ENCODE data around the gene CAMK2N1. TPM values are rescaled to one million over a fixed set of nuclear protein-coding genes. Genes with fewer than 3 reads are reported as not detected.

The CAMK2N1 gene
- total RNA-seq, 1 experiment from 2014 or later = 10.1 TPM

DNA sequence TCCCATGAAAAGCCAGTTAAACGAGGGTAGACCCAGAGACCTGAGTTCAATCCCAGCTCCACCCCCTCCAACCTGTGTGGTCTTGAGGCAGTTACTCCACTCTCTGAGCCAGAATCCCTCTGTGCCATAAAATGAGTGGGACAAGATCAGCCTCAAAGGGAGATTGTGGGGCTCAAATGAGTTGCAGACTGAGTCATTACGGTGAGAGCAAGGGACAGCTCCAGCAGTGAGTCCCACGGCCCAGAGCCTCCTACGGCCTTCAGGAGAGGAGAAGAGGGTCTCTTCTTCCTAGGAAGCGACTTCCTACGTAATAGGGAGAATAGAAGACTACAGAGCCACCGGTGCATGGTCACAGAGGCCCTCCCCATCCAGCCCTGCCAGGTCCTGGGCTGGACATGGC, 6.7 kb upstream of the CAMK2N1 start (continued):
- TF ChIP-seq, protein P1, sequence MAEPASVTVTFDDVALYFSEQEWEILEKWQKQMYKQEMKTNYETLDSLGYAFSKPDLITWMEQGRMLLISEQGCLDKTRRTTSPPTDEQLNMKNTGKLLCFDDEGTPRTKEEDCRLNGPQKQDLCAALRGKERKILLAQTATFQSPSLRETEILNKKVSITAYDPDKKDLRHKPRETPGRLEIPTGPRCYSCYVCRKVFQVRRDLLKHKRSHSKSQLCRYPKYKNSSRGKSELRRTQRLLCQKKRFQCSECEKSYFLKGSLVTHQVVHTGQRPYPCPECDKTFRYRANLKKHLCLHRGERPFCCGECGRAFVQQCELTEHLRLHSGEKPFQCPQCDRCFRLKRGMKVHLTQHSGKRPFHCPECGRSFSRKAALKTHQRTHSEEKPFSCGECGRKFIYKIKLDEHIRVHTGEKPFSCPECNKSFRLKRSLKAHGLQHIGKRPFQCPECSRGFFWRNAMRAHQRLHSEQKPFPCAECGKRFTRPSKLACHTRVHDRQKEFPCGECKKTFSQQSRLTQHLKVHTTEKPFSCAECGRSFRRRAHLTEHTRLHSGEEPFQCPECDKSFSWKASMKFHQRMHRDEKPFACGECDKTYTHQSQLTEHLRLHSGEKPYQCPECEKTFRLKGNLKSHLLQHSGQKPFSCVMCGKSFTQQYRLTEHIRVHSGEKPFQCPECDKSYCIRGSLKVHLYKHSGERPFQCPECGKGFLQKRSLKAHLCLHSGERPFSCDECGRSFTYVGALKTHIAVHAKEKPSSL (CRISPR knock-in tag; conservative IDR thresholded peaks at IDR 0.05) = no peak
- TF ChIP-seq ZNF138 (CRISPR knock-in tag; conservative IDR thresholded peaks at IDR 0.05) (no peak), CREM (CRISPR knock-in tag; IDR thresholded peaks at IDR 0.05) (no peak)

GRCh38 chr1:20491866-20492265, 5.9 kb upstream of the CAMK2N1 start:
- H3K4me1 Mint-ChIP-seq = peaks cover 24% of the 10 kb centered on the region
- peaks cover 43% of the 10 kb centered on the region for H3K27me3 Mint-ChIP-seq (ENCODE audit: low read depth)
- H3K9me3 Mint-ChIP-seq = no peaks in the 10 kb centered on the region
- DNase-seq (ENCODE audit: low spot score) = no peak
- TF ChIP-seq SP1 (CRISPR knock-in tag; conservative IDR thresholded peaks at IDR 0.05) = no peak
- TF ChIP-seq MXD4 (CRISPR knock-in tag; IDR thresholded peaks at IDR 0.05; ENCODE audit: borderline replicate concordance) = no peak
- TF ChIP-seq CDX4 (CRISPR knock-in tag; IDR thresholded peaks at IDR 0.05; ENCODE audit: borderline replicate concordance) = no peak
- no peak overlapping the region for H3K4me3 Mint-ChIP-seq
- no peaks in the 10 kb centered on the region for H3K36me3 Mint-ChIP-seq
- POLR2A ChIA-PET = no interaction called here
- no peak for ATAC-seq
- H3K27ac Mint-ChIP-seq = no peak overlapping the region
- CTCF ChIA-PET = interaction anchor here (1.0 to 4.4 kb wide), 6 partner anchors 7 to 279 kb away, joined by 3 to 42 read pairs (median 16); partner anchors contain the start of gene CAMK2N1

DNA sequence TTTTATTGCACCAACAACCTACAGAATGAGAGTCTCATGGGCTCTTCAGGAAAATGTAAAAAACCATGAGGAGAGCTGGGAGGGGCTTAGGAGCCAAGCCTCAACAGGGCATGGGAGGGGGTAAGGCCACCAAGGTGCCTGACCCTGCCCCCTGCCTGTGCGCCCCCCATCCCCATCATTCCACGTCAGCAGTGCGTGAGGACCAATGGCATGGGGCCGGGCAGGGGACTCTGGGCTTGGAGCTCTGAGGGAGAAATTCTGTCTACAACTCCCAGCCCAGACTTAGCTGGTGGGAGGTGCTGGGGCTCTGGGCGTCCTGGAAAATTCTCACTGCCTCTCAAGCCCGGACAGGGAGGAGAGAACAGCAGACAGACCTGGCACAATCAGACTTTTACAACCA, 5.2 kb upstream of the CAMK2N1 start:
- TF ChIP-seq ZNF317 (CRISPR knock-in tag; IDR thresholded peaks at IDR 0.05; ENCODE audit: borderline replicate concordance, low read depth) (no peak), ZNF423 (CRISPR knock-in tag; IDR thresholded peaks at IDR 0.05) (no peak), ZNF232 (CRISPR knock-in tag; IDR thresholded peaks at IDR 0.05) (no peak), FOXJ3 (CRISPR knock-in tag; IDR thresholded peaks at IDR 0.05; ENCODE audit: borderline replicate concordance) (no peak), ZNF512 (CRISPR knock-in tag; IDR thresholded peaks at IDR 0.05; ENCODE audit: borderline replicate concordance) (no peak), TP53 (CRISPR knock-in tag; IDR thresholded peaks at IDR 0.05) (no peak), MXD4 (CRISPR knock-in tag; IDR thresholded peaks at IDR 0.05; ENCODE audit: borderline replicate concordance) (no peak), CBFB (CRISPR knock-in tag; IDR thresholded peaks at IDR 0.05; ENCODE audit: low read depth) (no peak), ZNF671 (CRISPR knock-in tag; IDR thresholded peaks at IDR 0.05) (no peak), AFF4 (CRISPR knock-in tag; IDR thresholded peaks at IDR 0.05; ENCODE audit: borderline replicate concordance) (no peak), JAZF1 (CRISPR knock-in tag; IDR thresholded peaks at IDR 0.05) (no peak), FOXK1 (CRISPR knock-in tag; IDR thresholded peaks at IDR 0.05) (no peak), PRRX2 (CRISPR knock-in tag; IDR thresholded peaks at IDR 0.05) (no peak)
- TF ChIP-seq, protein P2, sequence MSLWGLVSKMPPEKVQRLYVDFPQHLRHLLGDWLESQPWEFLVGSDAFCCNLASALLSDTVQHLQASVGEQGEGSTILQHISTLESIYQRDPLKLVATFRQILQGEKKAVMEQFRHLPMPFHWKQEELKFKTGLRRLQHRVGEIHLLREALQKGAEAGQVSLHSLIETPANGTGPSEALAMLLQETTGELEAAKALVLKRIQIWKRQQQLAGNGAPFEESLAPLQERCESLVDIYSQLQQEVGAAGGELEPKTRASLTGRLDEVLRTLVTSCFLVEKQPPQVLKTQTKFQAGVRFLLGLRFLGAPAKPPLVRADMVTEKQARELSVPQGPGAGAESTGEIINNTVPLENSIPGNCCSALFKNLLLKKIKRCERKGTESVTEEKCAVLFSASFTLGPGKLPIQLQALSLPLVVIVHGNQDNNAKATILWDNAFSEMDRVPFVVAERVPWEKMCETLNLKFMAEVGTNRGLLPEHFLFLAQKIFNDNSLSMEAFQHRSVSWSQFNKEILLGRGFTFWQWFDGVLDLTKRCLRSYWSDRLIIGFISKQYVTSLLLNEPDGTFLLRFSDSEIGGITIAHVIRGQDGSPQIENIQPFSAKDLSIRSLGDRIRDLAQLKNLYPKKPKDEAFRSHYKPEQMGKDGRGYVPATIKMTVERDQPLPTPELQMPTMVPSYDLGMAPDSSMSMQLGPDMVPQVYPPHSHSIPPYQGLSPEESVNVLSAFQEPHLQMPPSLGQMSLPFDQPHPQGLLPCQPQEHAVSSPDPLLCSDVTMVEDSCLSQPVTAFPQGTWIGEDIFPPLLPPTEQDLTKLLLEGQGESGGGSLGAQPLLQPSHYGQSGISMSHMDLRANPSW (CRISPR knock-in tag; conservative IDR thresholded peaks at IDR 0.05; ENCODE audit: low read depth) = no peak
- Mint-ChIP-seq H3K9me3 (no peaks in the 10 kb centered on the region), H3K36me3 (no peaks in the 10 kb centered on the region), H3K4me1 (peaks cover 24% of the 10 kb centered on the region), H3K27me3 (ENCODE audit: low read depth) (peaks cover 43% of the 10 kb centered on the region), H3K4me3 (no peak overlapping the region), H3K27ac (no peak overlapping the region)
- no peak for ATAC-seq
- DNase-seq (ENCODE audit: low spot score) = no peak
- POLR2A ChIA-PET = no interaction called here
- CTCF ChIA-PET = interaction anchor here (1.0 to 4.4 kb wide), 8 partner anchors 7 to 278 kb away, joined by 3 to 41 read pairs (median 10); partner anchors contain the start of gene CAMK2N1

All from WTC11 (cell line).